Ovary (tissue), 3 donors: ENCODE measurements around the gene ZNF775.

Experiments used
- CTCF ChIP-seq, 3 donors: fragments of 450-650 bp in 2 of 3; fragments of 200-600 bp in 1 of 3; IDR thresholded peaks; one replicate each; pipeline versions ENCODE4 v1.5.1 to v1.8.0; 2016 to 2022; ENCODE audit warnings: antibody characterized with exemption in 3 of 3, mild to moderate bottlenecking in 1 of 3
- EP300 ChIP-seq: sonication (generic); formaldehyde crosslinking; IDR thresholded peaks from one replicate; pipeline ENCODE4 v1.6.1; 2017; ENCODE audit warnings: antibody characterized with exemption
- POLR2A ChIP-seq: fragments of 450-650 bp; IDR thresholded peaks from one replicate; pipeline ENCODE4 v1.6.1; 2017; ENCODE audit warnings: antibody characterized with exemption, mild to moderate bottlenecking, moderate library complexity
- donor health status: DM: no; HTN: no; CAD: no.

GRCh38 chr7:150435047-150435389, 55.9 kb downstream of the ZNF775 start:
- TF ChIP-seq CTCF (IDR thresholded peaks at IDR 0.05), result no peak
- TF ChIP-seq EP300, result no peak
- no peak for TF ChIP-seq POLR2A
